ENCODE results near the gene RAD21L1. TPM values are rescaled to one million over a fixed set of nuclear protein-coding genes. Genes with fewer than 3 reads are reported as not detected.

RAD21L1 gene
- total RNA-seq, 1 donor from 2014 or later: not detected

GRCh38 chr20:1197801-1198200 is 28.0 kb upstream of the RAD21L1 start:
- no peaks in the 10 kb centered on the region for H3K4me1 ChIP-seq
- H3K4me1 Mint-ChIP-seq: no peaks in the 10 kb centered on the region
- DNase-seq (ENCODE audit: low spot score): no peak
- no peak overlapping the region for H3K27ac Mint-ChIP-seq
- H3K27me3 Mint-ChIP-seq (ENCODE audit: insufficient read depth, low read depth): peaks cover 8% of the 10 kb centered on the region
- H3K9me3 ChIP-seq (ENCODE audit: low read depth): no peaks in the 10 kb centered on the region
- H3K79me2 ChIP-seq (ENCODE audit: low read depth): no peaks in the 10 kb centered on the region
- no peak overlapping the region for H3K27ac ChIP-seq
- TF ChIP-seq EZH2 (IDR thresholded peaks at IDR 0.05) (no peak), CTCF (IDR thresholded peaks at IDR 0.05) (no peak), EZH2phosphoT487 (IDR thresholded peaks at IDR 0.05) (no peak)
- no peak overlapping the region for H3K4me3 Mint-ChIP-seq
- no peak overlapping the region for H2AFZ ChIP-seq (replicated peaks)
- no peak overlapping the region for H3K9ac ChIP-seq
- H3K4me2 ChIP-seq: no peak overlapping the region
- no peaks in the 10 kb centered on the region for H3K9me3 Mint-ChIP-seq
- H3F3A ChIP-seq (ENCODE audit: low read depth): no peaks in the 10 kb centered on the region
- no peaks in the 10 kb centered on the region for H4K20me1 ChIP-seq (ENCODE audit: low read depth)
- H3K36me3 ChIP-seq: no peaks in the 10 kb centered on the region
- H3K27me3 ChIP-seq: no peaks in the 10 kb centered on the region
- no peaks in the 10 kb centered on the region for H3K36me3 Mint-ChIP-seq
- no peak overlapping the region for H3K4me3 ChIP-seq

GRCh38 chr20:1198751-1199150 is 27.1 kb upstream of the RAD21L1 start:
- peak overlapping the region; percentile 4 for H3K27ac Mint-ChIP-seq
- H3K36me3 Mint-ChIP-seq: no peaks in the 10 kb centered on the region

GRCh38 chr20:1199212-1199873 is 26.5 kb upstream of the RAD21L1 start:
- TF ChIP-seq EZH2phosphoT487 (IDR thresholded peaks at IDR 0.05): no peak
- no peak for TF ChIP-seq CTCF (IDR thresholded peaks at IDR 0.05)
- no peak for TF ChIP-seq EZH2 (IDR thresholded peaks at IDR 0.05)
- Histone ChIP-seq H2AFZ (replicated peaks) (no peak overlapping the region), H3K36me3 (no peaks in the 10 kb centered on the region), H3K4me1 (no peaks in the 10 kb centered on the region), H3K27me3 (no peaks in the 10 kb centered on the region), H4K20me1 (ENCODE audit: low read depth) (no peaks in the 10 kb centered on the region), H3F3A (ENCODE audit: low read depth) (no peaks in the 10 kb centered on the region), H3K4me2 (no peak overlapping the region), H3K9ac (no peak overlapping the region), H3K9me3 (ENCODE audit: low read depth) (no peaks in the 10 kb centered on the region), H3K4me3 (no peak overlapping the region), H3K79me2 (ENCODE audit: low read depth) (no peaks in the 10 kb centered on the region), H3K27ac (no peak overlapping the region)
- H3K9me3 Mint-ChIP-seq: no peaks in the 10 kb centered on the region
- no peaks in the 10 kb centered on the region for H3K36me3 Mint-ChIP-seq
- H3K27ac Mint-ChIP-seq: no peak overlapping the region
- peaks cover 8% of the 10 kb centered on the region for H3K27me3 Mint-ChIP-seq (ENCODE audit: insufficient read depth, low read depth)
- H3K4me3 Mint-ChIP-seq: no peak overlapping the region
- no peaks in the 10 kb centered on the region for H3K4me1 Mint-ChIP-seq
- DNase-seq (ENCODE audit: low spot score): no peak

More at GRCh38 chr20:1198751-1199150, 27.1 kb upstream of the RAD21L1 start:
- peaks cover 8% of the 10 kb centered on the region for H3K27me3 Mint-ChIP-seq (ENCODE audit: insufficient read depth, low read depth)
- Histone ChIP-seq H3K36me3 (no peaks in the 10 kb centered on the region), H3K79me2 (ENCODE audit: low read depth) (no peaks in the 10 kb centered on the region), H3K9ac (no peak overlapping the region), H2AFZ (replicated peaks) (no peak overlapping the region), H3K4me1 (no peaks in the 10 kb centered on the region), H4K20me1 (ENCODE audit: low read depth) (no peaks in the 10 kb centered on the region), H3F3A (ENCODE audit: low read depth) (no peaks in the 10 kb centered on the region), H3K27ac (no peak overlapping the region), H3K27me3 (no peaks in the 10 kb centered on the region), H3K9me3 (ENCODE audit: low read depth) (no peaks in the 10 kb centered on the region), H3K4me2 (no peak overlapping the region), H3K4me3 (no peak overlapping the region)
- TF ChIP-seq EZH2 (IDR thresholded peaks at IDR 0.05) (no peak), CTCF (IDR thresholded peaks at IDR 0.05) (no peak), EZH2phosphoT487 (IDR thresholded peaks at IDR 0.05) (no peak)
- H3K4me3 Mint-ChIP-seq: no peak overlapping the region
- no peak for DNase-seq (ENCODE audit: low spot score)
- no peaks in the 10 kb centered on the region for H3K9me3 Mint-ChIP-seq
- no peaks in the 10 kb centered on the region for H3K4me1 Mint-ChIP-seq
